ENCODE results near the gene SLC4A5.

DNA sequence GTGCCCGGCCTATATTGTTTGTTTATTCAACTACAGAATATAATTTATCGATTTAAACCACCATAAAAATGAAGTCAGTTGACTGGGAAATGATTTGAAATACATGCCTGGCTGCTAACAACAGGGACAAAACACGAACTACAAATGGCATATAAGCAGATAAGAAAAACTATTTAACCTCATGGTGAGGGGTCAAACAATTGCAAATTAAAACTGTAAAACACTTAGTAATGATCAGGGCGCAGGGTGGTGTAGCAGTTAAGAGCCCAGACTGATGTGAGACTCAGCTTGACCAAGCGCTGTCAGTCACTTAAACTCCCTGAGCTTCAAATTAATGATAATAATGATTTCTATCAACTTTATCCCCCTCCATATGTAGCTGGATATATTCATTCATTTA, 138.1 kb downstream of the SLC4A5 start:
- TF ChIP-seq, protein P1, sequence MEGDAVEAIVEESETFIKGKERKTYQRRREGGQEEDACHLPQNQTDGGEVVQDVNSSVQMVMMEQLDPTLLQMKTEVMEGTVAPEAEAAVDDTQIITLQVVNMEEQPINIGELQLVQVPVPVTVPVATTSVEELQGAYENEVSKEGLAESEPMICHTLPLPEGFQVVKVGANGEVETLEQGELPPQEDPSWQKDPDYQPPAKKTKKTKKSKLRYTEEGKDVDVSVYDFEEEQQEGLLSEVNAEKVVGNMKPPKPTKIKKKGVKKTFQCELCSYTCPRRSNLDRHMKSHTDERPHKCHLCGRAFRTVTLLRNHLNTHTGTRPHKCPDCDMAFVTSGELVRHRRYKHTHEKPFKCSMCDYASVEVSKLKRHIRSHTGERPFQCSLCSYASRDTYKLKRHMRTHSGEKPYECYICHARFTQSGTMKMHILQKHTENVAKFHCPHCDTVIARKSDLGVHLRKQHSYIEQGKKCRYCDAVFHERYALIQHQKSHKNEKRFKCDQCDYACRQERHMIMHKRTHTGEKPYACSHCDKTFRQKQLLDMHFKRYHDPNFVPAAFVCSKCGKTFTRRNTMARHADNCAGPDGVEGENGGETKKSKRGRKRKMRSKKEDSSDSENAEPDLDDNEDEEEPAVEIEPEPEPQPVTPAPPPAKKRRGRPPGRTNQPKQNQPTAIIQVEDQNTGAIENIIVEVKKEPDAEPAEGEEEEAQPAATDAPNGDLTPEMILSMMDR (conservative IDR thresholded peaks at IDR 0.05), result no peak
- TF ChIP-seq EZH2 (IDR thresholded peaks at IDR 0.05; ENCODE audit: low read depth), result no peak
